Spleen (tissue), 7 donors: Measurements from ENCODE around the gene APOA4.

ENCODE experiments used
- POLR2A ChIP-seq, 3 donors: fragments of 450-650 bp; IDR thresholded peaks; one replicate each; pipeline ENCODE4 v1.5.1; 2017; ENCODE audit warnings: antibody characterized with exemption in 3 of 3, mild to moderate bottlenecking in 1 of 3
- TF ChIP-seq, protein P1 (sequence below), 11 experiments: fragments of 200-600 bp in 7 of 11; fragments of 450-650 bp in 4 of 11; sonication (generic) in 4 of 11; IDR thresholded peaks in 8 of 11; conservative IDR thresholded peaks in 3 of 11; 1 replicate in 7 of 11; 2 replicates in 4 of 11; pipeline versions ENCODE4 v1.4.0 to v1.8.0; 2016 to 2021; ENCODE audit warnings: antibody characterized with exemption in 11 of 11, inconsistent platforms in 4 of 11, mild to moderate bottlenecking in 1 of 11
- donor health status: DM: no; HTN: no; CAD: no; lungs with moderate emphysema.
- donor health status: DM: no; HTN: no; CAD: no.
- donor health status: DM: no; HTN: no; CAD: no.

DNA sequence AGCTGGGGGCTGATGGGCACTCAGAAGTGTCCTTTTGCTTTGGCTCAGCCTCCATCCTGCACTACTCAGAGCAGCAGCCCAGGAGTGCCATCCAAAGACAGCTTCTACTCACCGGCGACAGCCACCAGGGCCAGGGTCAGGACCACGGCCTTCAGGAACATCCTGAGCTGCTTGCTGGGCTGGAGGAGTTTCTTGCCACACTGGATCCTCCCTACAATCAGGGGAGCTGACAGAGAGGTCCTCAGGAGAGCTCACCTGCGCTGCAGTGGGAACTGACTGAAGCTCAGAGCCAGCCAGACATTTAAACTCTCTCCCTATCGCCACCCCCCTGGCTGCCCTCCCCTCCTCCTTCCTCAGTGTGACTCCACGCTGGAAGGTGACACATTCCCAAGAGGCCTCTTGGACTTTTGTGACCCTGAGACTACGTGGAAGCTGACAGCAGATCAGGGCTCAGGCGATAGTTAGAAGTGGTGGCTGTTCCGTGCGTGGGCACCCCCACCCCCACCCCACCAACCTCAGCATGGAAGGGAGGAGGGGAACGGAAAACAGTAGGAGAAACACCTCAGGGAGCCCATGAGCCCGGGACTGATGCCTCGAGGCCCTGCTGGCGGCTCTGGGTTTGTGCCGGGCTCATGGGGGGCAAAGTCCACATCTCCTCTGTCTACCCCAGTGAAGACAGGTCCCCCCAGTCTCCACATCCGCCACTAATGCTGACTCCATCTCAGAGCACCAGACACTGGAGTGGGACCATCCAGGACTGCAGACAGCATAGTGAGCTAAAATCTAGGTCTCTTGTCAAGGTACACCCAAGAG, at the start of gene APOA4:
- TF ChIP-seq, protein P1, sequence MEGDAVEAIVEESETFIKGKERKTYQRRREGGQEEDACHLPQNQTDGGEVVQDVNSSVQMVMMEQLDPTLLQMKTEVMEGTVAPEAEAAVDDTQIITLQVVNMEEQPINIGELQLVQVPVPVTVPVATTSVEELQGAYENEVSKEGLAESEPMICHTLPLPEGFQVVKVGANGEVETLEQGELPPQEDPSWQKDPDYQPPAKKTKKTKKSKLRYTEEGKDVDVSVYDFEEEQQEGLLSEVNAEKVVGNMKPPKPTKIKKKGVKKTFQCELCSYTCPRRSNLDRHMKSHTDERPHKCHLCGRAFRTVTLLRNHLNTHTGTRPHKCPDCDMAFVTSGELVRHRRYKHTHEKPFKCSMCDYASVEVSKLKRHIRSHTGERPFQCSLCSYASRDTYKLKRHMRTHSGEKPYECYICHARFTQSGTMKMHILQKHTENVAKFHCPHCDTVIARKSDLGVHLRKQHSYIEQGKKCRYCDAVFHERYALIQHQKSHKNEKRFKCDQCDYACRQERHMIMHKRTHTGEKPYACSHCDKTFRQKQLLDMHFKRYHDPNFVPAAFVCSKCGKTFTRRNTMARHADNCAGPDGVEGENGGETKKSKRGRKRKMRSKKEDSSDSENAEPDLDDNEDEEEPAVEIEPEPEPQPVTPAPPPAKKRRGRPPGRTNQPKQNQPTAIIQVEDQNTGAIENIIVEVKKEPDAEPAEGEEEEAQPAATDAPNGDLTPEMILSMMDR (IDR thresholded peaks at IDR 0.05 in 8 of 11, conservative IDR thresholded peaks at IDR 0.05 in 3 of 11): no peak
- no peak for TF ChIP-seq POLR2A (IDR thresholded peaks at IDR 0.05)
